Dendritic cell treated with granulocyte-macrophage colony-stimulating factor and Interleukin-4, amounts not matched to agents 40 ng/mL and 50 ng/mL, for 4 days (primary cell): ENCODE data around the gene IGLON5.

Source experiments
- H3K27ac Mint-ChIP-seq: one replicate; pipeline ENCODE4 v1.8.0; 2022; ENCODE audit warnings: mild to moderate bottlenecking, mixed read lengths
- H3K27me3 Mint-ChIP-seq: one replicate; pipeline ENCODE4 v1.8.0; 2022; ENCODE audit warnings: mild to moderate bottlenecking, mixed read lengths
- H3K36me3 Mint-ChIP-seq: one replicate; pipeline ENCODE4 v1.8.0; 2022; ENCODE audit warnings: low read depth, mixed read lengths
- H3K4me1 Mint-ChIP-seq: one replicate; pipeline ENCODE4 v1.8.0; 2022; ENCODE audit warnings: low read depth, mixed read lengths
- H3K4me3 Mint-ChIP-seq: one replicate; pipeline ENCODE4 v1.8.0; 2022; ENCODE audit warnings: mild to moderate bottlenecking, moderate library complexity, mixed read lengths
- H3K9me3 Mint-ChIP-seq: one replicate; pipeline ENCODE4 v1.8.0; 2022; ENCODE audit warnings: mixed read lengths
- intact Hi-C: fragments of 100-400 bp; cut with micrococcal nuclease; formaldehyde crosslinking; loops from one replicate; pipeline ENCODE4 v1.15.0; 2022

Gene IGLON5

GRCh38 chr19:51311351-51312257 lies at the start of gene IGLON5:
Gene IGLON5 (plus strand): TSS chr19:51311644. CDS start chr19:51311848, 204 bp downstream.
- Mint-ChIP-seq H3K27ac (no peak within 1 kb of the TSS), H3K27me3 (peaks cover 56% of the 10 kb centered on the region)

DNA sequence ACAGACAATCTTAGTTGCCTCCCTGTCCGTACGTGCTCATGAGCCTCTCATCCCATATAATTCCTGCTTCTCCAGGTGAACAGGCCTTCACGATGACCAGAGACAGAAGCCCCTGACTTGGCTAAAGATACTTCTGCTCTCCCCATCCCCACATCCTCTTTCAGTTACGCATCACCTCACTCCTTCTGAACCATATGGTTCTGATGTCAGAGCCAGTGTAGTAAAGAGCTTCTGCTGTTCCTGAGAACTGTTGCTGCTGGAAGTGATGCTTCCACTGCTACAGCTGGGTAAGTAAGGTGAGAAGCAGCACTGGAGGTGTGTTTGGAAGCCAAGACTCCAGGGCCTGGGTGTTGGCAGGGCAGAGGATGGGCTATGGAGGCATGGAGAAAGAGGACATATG lies 47.6 kb upstream of the IGLON5 start:
- peaks cover 7% of the 10 kb centered on the region for H3K27me3 Mint-ChIP-seq
- no peak overlapping the region for H3K4me3 Mint-ChIP-seq
- H3K9me3 Mint-ChIP-seq = no peaks in the 10 kb centered on the region
- no peaks in the 10 kb centered on the region for H3K36me3 Mint-ChIP-seq
- intact Hi-C loops = no loop called here
- peaks cover 22% of the 10 kb centered on the region for H3K4me1 Mint-ChIP-seq
- peak overlapping the region; percentile 5 for H3K27ac Mint-ChIP-seq

More at GRCh38 chr19:51311351-51312257, at the start of gene IGLON5:
- H3K9me3 Mint-ChIP-seq = peaks cover 36% of the 10 kb centered on the region
- intact Hi-C loops = no loop called here
- H3K4me1 Mint-ChIP-seq = peaks cover 20% of the 10 kb centered on the region
- H3K36me3 Mint-ChIP-seq = no peaks in the 10 kb centered on the region
- no peak within 1 kb of the TSS for H3K4me3 Mint-ChIP-seq

DNA sequence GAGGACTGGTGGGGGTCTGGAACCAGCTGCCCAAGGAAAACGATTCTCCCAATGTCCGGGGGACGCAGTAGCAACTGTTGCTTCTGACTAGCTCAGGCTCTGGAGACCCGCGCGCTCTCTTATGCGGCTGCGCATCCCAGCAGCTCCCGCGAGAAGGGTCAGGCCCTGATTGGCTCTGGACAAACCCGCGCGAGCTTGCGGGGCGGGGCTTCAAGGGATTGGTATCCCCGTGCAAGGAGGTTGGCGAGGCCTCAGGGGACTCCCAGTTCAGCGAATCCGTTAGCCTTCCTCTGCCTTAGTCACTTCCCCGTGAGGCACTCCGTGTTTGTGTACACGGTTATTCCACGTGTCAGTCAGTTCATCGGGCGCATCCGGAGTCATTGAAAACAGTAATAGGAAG lies 40.4 kb upstream of the IGLON5 start:
- Mint-ChIP-seq H3K36me3 (no peaks in the 10 kb centered on the region), H3K9me3 (no peaks in the 10 kb centered on the region), H3K4me1 (peaks cover 32% of the 10 kb centered on the region), H3K27me3 (peaks cover 6% of the 10 kb centered on the region), H3K4me3 (no peak overlapping the region), H3K27ac (peak overlapping the region; percentile 64)
- intact Hi-C loops = no loop called here

GRCh38 chr19:51272183-51272810 lies 39.1 kb upstream of the IGLON5 start:
- peak overlapping the region; percentile 64 for H3K27ac Mint-ChIP-seq
- intact Hi-C loops = no loop called here
- no peaks in the 10 kb centered on the region for H3K9me3 Mint-ChIP-seq
- H3K4me1 Mint-ChIP-seq = peaks cover 32% of the 10 kb centered on the region
- no peak overlapping the region for H3K4me3 Mint-ChIP-seq
- no peaks in the 10 kb centered on the region for H3K36me3 Mint-ChIP-seq
- H3K27me3 Mint-ChIP-seq = peaks cover 6% of the 10 kb centered on the region

DNA sequence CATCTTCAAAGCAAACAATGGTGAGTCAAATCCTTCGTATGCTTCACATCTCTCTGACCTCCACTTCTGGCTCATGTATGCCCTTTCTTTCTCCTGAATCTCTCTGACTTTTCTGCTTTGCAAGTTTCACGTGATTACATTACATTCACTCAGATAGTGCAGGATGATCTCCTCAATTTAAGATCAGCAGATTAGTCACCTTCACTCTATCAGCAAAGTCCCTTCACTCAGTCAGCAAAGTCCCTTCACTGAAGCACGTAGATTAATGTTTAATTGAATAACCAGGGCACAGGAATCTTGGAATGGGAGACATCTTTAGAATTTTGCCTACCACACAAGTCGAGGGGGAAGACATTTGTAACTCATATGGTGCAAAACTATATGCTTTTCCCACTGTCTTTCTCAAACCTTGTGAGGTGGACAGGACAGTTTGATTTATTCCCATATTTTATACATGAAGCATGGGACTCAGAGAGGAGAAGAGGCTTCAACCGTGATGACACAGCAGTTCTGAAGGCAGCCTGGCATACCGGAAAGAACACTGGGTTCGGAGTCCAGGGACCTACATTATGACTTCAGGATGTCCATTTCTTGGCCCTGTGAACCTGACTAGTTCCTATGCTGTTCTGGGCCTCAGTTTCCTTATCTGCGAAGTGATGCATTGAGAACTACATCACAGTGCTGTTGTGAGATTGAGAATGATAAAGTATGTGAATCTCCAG lies 37.2 kb upstream of the IGLON5 start:
- Mint-ChIP-seq H3K4me3 (no peak overlapping the region), H3K4me1 (peaks cover 32% of the 10 kb centered on the region), H3K36me3 (no peaks in the 10 kb centered on the region), H3K9me3 (no peaks in the 10 kb centered on the region), H3K27ac (peak overlapping the region; percentile 27), H3K27me3 (peaks cover 24% of the 10 kb centered on the region)
- intact Hi-C loops = no loop called here

- Mint-ChIP-seq H3K9me3 (peaks cover 8% of the 10 kb centered on the region), H3K36me3 (no peaks in the 10 kb centered on the region), H3K27ac (no peak overlapping the region), H3K27me3 (peaks cover 37% of the 10 kb centered on the region), H3K4me1 (peaks cover 12% of the 10 kb centered on the region), H3K4me3 (no peak overlapping the region)
- intact Hi-C loops = no loop called here
Observed at GRCh38 chr19:51277112-51277511, 34.3 kb upstream of the IGLON5 start.

- no peak overlapping the region for H3K27ac Mint-ChIP-seq
- H3K4me3 Mint-ChIP-seq = no peak overlapping the region
- intact Hi-C loops = no loop called here
- H3K4me1 Mint-ChIP-seq = no peaks in the 10 kb centered on the region
- H3K27me3 Mint-ChIP-seq = peaks cover 53% of the 10 kb centered on the region
- no peaks in the 10 kb centered on the region for H3K36me3 Mint-ChIP-seq
- H3K9me3 Mint-ChIP-seq = peaks cover 8% of the 10 kb centered on the region
Observed at GRCh38 chr19:51282335-51282734, 29.1 kb upstream of the IGLON5 start.

GRCh38 chr19:51285682-51286081 lies 25.8 kb upstream of the IGLON5 start:
- intact Hi-C loops = no loop called here
- peaks cover under 1% of the 10 kb centered on the region for H3K9me3 Mint-ChIP-seq
- peaks cover 28% of the 10 kb centered on the region for H3K27me3 Mint-ChIP-seq
- no peaks in the 10 kb centered on the region for H3K36me3 Mint-ChIP-seq
- H3K4me1 Mint-ChIP-seq = no peaks in the 10 kb centered on the region
- H3K4me3 Mint-ChIP-seq = no peak overlapping the region
- H3K27ac Mint-ChIP-seq = no peak overlapping the region

DNA sequence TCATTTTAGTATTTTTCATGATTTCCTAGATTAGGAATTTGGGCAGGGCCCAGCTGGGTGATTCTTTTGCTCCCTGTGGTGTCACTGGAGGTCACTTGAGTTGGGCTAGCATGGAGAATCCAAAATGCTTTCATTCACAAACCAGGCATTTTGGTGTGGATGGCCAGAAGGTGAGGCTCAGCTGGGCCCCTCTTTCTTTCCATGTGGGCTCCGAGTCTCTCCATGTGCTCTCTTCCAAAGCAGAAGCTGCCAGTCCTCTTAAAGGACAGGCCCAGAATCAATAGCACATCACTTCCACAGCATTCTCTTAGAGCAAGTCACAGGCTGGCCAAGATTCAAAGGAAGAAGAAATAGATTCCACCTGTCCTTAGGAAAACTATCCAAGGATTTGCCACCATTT lies 21.8 kb upstream of the IGLON5 start:
- H3K4me1 Mint-ChIP-seq = no peaks in the 10 kb centered on the region
- no peaks in the 10 kb centered on the region for H3K36me3 Mint-ChIP-seq
- no peak overlapping the region for H3K4me3 Mint-ChIP-seq
- no peaks in the 10 kb centered on the region for H3K9me3 Mint-ChIP-seq
- peaks cover 17% of the 10 kb centered on the region for H3K27me3 Mint-ChIP-seq
- H3K27ac Mint-ChIP-seq = no peak overlapping the region
- intact Hi-C loops = no loop called here

DNA sequence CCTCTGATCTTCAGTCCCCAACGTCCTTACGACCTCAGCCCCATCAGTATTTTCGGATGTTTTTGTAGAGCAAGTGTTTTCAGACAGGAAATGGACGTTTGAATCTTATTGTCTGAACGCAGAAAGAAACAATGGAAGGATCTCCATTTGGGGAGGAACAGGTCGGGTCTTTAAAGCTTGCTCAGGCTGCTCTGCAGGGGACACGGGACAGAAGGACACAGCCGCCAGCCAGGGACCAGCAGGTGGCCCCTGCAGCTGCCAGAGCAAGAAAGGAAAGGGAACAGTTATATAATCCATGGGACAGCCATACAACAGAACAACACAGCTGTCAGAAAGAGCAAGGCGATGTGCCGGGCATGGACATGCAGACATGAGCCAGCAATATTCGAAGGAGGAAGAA lies 18.5 kb upstream of the IGLON5 start:
- no peaks in the 10 kb centered on the region for H3K36me3 Mint-ChIP-seq
- no peak overlapping the region for H3K27ac Mint-ChIP-seq
- no peaks in the 10 kb centered on the region for H3K4me1 Mint-ChIP-seq
- peaks cover 19% of the 10 kb centered on the region for H3K27me3 Mint-ChIP-seq
- intact Hi-C loops = no loop called here
- no peaks in the 10 kb centered on the region for H3K9me3 Mint-ChIP-seq
- no peak overlapping the region for H3K4me3 Mint-ChIP-seq

GRCh38 chr19:51293571-51294210 lies 17.8 kb upstream of the IGLON5 start:
- Mint-ChIP-seq H3K27me3 (peaks cover 19% of the 10 kb centered on the region), H3K9me3 (no peaks in the 10 kb centered on the region), H3K27ac (no peak overlapping the region), H3K36me3 (no peaks in the 10 kb centered on the region), H3K4me1 (no peaks in the 10 kb centered on the region), H3K4me3 (no peak overlapping the region)
- intact Hi-C loops = no loop called here

DNA sequence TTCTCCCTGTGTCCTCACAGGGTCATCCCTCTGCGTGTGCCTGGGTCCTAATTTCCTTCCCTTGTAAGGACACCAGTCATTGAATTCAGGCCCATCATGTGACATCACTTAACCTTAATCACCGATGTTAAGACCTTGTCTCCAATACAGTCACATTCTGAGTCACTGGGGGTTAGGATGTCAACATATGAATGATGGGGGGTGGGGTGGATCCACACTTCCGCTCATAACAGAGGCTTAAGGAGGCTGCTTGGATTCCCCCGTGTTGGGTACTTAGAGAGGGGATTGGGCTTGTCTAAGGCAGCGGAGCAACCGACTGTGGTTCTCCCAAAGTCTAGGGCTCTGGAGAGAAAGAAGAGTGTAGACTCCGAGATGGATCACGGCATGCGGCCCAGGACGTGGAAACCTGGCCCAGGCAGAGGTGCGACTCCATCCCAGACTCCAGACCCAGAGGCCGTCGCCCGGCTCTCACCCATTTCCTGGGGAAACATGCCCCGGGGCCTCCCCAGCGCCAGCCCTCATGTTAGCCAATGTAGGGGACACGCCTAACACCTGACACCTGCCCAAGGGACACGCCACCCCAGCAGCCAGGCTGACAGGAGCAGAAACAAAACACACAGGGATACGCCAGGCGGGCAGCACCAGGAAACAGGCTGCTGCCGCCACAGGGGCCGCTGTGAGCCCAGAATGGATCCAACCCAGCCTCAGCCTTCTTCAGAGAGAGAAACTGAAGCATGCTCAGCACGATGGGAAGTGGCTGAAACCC lies 17.1 kb upstream of the IGLON5 start:
- no peak overlapping the region for H3K27ac Mint-ChIP-seq
- H3K9me3 Mint-ChIP-seq = no peaks in the 10 kb centered on the region
- no peak overlapping the region for H3K4me3 Mint-ChIP-seq

DNA sequence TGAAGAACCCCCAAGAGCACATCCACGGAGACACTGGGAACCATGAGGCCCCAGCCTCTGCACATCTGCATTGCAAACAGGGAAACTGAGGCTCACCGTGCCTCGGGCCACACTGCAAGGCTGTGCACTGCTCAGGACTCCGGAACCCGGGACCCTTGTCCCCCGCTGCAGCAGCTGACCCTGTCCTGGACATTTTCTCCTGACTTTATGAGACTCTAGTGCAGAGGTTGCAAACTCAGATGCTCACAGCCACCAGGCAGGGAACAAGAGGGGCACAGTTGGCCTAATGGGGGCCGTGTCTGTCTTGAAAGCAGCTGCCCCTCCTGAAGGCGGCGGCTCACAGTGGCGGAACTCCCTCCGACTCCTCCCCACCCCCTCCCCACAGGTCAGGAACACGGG lies 16.5 kb upstream of the IGLON5 start:
- Mint-ChIP-seq H3K36me3 (no peaks in the 10 kb centered on the region), H3K27me3 (peaks cover 22% of the 10 kb centered on the region), H3K27ac (no peak overlapping the region), H3K4me3 (no peak overlapping the region), H3K4me1 (no peaks in the 10 kb centered on the region), H3K9me3 (no peaks in the 10 kb centered on the region)
- intact Hi-C loops = no loop called here

More for the DNA sequence above, 17.1 kb upstream of the IGLON5 start:
- Mint-ChIP-seq H3K36me3 (no peaks in the 10 kb centered on the region), H3K27me3 (peaks cover 22% of the 10 kb centered on the region), H3K4me1 (no peaks in the 10 kb centered on the region)
- intact Hi-C loops = no loop called here
